GM19193 (cell line): ENCODE measurements around the gene LILRA1.

Source experiments
- POLR2A ChIP-seq: IDR thresholded peaks from 4 replicates; pipeline ENCODE4 v1.6.1; 2011; ENCODE audit not compliant: insufficient read depth, insufficient read length; ENCODE audit errors: extremely low read depth

The LILRA1 gene

DNA sequence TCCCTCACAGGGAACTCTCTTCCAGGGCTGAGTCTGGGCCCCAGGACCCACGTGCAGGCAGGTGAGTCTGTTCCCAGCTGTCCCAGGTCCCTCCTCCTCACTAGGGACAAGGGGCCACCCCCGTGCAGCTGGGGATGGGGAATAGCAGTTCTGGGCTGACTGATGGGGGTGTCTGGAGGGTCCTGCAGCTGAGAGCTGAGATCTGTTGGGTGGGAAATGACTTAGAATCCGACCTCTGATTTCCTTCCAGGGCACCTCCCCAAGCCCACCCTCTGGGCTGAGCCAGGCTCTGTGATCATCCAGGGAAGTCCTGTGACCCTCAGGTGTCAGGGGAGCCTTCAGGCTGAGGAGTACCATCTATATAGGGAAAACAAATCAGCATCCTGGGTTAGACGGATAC lies 19.4 kb upstream of the LILRA1 start:
- TF ChIP-seq POLR2A: no peak

DNA sequence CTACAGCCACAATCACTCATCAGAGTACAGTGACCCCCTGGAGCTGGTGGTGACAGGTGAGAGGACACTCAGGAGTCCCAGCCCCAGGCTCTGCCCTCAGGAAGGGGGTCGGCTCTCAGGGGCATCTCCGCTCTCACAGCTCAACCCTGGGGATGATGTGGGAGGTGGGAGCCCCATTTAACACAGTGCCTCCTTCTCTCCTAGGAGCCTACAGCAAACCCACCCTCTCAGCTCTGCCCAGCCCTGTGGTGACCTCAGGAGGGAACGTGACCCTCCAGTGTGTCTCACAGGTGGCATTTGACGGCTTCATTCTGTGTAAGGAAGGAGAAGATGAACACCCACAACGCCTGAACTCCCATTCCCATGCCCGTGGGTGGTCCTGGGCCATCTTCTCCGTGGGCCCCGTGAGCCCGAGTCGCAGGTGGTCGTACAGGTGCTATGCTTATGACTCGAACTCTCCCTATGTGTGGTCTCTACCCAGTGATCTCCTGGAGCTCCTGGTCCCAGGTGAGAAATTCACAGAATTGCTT lies 18.8 kb upstream of the LILRA1 start:
- no peak for TF ChIP-seq POLR2A

DNA sequence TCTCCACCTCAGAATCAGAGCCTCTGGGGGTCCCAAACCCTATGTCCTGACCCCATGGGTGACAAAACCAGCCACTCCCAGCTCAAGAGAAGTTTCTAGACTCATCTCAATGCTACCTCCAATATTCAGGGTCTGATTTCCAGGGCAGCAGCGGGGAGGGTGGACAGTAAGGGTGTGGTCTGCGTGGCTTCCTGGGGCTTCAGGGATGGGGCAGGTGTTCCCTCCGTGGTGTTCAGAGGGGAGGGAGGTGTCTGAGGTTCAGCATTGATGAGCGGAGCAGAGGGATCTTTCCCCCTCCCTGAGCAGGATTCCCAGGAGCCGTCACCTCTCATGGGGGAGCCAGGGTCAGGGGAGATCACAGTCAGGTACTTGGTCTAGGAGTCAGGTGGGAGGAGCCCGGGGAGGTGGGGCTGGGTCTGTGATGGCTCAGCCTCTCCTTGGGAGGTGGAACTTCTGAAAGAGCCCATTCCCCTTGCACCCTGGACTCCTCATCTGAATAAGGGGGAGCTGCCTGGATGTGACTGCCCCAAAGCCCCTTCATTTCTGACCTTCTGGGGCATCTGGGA lies 16.9 kb upstream of the LILRA1 start:
- TF ChIP-seq POLR2A: no peak

DNA sequence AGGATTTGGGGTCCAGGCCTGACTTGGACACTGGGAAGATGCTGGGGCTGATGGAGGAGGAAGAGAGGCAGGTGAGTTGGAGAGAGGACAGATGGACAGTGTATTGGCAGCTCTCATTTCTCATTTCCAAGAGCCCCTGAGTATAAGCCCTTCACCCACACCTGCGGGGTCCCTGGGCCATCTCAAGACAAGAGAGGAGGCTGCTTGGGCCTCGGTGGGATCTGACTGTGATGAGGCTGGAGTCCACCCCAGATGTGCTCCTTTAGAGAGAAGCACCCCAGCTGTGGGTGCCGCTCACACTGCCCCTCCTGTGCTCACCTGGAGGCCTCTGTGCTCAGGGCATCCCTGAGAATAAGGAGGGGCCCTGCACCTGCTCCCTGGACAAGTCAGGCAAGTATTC lies 16.1 kb upstream of the LILRA1 start:
- no peak for TF ChIP-seq POLR2A

DNA sequence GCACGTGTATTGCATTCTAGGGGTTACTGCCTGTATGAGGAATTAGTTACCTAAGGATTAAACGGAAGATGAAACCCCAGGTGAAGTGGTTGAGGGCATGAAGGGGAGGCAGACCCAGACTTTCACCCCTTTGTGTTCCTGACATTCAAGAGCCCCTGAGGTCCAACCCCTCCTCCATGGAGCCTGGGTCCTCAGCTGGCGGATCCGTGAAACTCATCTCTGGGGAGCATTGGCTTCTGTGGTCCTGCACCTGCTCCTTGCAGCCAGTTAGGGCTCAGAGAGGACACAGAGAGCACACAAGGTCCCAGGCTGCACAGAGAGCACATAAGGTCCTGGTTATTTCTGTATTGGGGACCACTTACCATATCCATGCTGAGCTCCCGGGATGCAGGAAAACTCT lies 7.0 kb upstream of the LILRA1 start:
- TF ChIP-seq POLR2A: no peak

DNA sequence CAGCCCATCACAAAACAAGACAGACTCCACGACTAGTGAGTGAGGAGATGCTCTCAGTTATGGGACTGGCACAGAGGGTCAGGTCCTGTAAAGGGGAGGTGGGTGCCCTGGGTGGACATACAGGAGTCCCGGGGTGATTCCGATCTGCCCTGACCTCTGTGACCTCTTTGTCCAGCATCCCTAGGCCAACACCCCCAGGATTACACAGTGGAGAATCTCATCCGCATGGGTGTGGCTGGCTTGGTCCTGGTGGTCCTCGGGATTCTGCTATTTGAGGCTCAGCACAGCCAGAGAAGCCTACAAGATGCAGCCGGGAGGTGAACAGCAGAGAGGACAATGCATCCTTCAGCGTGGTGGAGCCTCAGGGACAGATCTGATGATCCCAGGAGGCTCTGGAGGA lies 6.4 kb upstream of the LILRA1 start:
- no peak for TF ChIP-seq POLR2A

DNA sequence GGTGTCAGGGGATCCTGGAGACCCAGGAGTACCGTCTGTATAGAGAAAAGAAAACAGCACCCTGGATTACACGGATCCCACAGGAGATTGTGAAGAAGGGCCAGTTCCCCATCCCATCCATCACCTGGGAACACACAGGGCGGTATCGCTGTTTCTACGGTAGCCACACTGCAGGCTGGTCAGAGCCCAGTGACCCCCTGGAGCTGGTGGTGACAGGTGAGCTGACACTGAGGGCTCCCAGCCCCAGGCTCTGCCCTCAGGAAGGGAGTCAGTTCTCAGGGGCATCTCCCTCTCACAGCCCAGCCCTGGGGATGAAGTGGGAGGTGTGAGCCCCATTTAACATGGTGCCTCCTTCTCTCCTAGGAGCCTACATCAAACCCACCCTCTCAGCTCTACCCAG lies 1.3 kb downstream of the LILRA1 start:
- TF ChIP-seq POLR2A: no peak

DNA sequence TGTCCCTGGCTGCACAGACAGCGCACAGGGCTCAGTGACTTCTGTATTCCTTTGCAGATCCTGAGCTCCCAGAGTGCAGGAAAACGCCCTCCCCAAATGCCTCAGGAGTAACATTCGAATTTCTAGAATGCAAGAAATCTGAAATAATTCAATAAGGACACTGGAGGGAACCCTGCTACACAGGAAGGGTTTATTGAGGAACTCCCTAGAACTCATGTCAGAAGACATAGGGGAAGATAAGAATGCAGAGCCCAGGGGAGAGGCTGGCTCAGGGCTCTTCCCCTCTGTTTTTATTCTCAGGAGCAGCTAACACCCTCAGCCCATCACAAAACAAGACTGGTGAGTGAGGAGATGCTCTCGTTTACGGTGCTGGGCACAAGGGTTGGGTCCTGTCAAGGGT lies 6.8 kb downstream of the LILRA1 start:
- no peak for TF ChIP-seq POLR2A

DNA sequence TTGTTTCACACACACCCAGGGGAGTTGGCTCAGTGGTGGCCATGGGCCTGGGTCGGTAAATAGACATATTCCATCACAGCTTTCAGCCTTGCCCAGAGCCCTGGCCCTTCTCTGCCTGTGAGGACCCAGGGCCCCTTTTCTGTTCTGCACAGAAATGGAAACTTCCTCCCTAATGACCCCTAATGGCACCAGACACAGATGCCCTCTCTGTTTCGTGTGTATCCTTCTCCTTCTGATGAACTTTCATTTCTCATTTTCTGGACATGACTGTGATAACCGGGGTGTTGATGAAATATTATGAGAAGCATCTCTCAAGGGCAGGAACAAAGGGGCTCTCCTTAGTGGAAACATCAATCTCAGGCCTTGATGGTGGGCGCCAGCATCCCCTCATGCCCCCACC lies 12.8 kb downstream of the LILRA1 start:
- no peak for TF ChIP-seq POLR2A

DNA sequence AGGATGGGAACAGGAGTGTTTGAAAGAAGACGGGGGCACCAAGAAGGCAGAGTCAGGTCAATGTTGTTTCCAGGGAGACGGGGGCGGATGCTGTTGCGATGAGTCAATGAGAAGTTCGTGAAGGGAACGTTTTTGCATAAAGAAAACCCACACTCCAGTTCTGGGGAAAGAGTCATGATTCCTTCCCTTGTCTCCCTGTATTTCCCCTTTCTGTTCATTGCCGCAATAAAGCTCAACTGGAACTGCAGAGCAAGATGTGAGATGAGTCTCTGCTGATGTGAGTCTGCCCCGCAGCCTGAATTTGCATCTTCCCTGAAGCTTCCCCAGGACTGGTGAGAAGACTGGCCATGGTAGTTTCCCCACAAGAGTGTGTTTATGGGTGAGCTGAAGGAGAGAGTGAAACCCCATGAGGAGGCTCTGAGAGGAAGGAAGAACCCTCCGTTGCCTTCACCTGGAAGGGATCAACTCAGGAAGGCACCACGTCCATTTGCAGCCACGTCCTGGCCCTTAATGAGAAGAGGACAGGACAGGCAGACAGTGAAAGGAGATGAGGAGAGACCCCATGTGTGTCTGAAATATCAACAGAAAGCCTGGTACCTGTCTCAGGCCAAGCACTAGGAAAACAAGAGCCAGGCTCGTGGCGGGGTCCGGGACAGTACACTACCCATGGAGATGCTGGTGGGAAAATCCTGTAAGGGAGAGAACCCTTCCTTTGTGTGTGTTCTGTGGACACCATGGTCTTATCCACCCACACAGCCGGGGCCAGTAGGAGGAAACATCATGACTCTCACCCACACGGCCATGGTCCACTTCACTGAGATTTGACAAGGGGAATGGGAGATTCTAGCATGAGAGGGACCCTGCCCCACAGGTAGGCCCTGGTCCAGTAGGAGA lies 13.7 kb downstream of the LILRA1 start:
- no peak for TF ChIP-seq POLR2A

DNA sequence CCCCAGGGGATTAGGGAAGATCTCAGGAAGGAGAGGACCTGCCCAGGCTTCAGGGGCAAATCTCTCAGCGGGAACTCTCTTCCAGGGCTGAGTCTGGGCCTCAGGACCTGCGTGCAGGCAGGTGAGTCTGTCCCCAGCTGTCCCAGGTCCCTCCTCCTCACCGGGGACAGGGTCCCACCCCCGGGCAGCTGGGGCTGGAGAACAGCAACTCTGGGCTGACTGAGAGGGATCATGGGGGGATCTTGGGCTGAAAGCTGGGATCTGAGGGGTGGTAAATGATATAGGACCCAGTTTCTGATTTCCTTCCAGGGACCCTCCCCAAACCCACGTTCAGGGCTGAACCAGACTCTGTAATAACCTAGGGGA lies 14.3 kb downstream of the LILRA1 start:
- TF ChIP-seq POLR2A: no peak

DNA sequence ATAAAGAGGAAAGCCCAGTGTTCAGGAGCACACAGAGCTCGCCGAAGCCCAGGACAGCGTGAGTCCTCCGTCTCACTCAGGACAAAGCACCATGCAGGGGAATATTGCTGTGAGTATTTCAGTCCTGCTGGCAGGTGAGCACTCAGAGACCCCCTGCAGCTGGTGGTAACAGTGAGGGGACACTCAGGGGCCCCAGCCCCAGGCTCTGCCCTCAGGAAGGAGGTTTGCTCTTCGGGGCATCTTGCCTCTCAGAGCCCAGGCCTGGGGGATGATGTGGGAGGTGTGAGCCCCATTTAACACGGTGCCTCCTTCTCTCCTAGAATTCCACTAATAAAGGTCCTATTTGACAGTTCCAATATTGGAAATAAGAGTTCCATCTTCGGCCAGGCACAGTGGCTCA lies 14.8 kb downstream of the LILRA1 start:
- TF ChIP-seq POLR2A: no peak

DNA sequence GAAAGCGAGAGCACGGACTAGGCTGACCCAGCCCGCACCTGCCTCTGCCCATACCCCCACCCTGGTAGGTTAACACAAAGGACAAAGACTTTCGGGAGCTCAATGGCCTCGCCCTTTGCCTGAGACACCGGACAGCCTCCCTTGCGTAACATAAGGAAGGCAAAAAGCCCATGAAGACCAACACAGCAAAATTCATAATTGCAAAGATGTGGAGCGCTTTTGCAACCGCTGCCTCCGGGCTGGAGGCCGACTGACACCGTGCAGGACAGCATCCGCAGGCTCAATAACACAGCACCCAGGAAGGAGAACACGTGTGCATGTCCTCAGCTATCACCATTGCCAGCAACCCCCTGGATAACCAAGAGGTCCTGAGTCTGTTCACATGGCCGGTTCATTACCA lies 15.4 kb downstream of the LILRA1 start:
- no peak for TF ChIP-seq POLR2A

DNA sequence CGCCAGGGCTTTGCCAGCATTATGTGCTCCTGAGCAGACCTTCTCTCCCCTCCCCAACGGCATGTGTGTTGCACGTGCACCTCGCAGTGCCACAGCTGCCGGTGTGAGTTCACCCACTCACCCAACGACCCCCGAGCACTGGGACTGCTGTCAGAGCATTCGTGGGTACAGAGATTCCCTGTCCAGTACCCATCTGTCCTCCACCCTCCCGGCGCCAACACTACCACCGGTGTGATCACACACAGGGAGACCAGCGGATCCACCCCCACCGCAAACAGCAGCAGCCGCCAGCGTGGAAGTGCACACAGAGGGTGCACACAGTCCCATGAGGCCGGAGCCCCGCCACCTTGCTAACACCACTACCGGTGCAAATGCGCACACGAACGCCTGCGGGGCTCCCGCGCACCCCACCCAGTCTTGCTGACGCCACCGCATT lies 15.9 kb downstream of the LILRA1 start:
- no peak for TF ChIP-seq POLR2A

DNA sequence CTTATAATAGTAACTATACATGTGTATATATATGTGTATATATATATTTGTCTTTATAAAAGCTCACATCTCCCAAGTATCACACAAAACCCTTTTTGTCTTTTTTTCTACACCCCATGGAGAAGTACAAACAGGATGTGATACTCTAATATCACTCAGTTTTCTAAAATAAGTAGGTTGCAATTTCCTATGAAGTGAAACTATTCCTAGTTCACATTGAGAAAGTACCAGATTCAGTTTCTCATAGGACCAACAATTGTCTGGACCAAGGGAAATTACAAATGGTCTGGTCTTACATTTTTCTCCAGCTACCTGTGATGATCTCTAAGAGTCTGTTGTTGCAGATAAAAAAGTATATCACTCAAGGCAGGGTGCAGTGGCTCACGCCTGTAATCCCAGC lies 19.0 kb downstream of the LILRA1 start:
- TF ChIP-seq POLR2A: no peak

DNA sequence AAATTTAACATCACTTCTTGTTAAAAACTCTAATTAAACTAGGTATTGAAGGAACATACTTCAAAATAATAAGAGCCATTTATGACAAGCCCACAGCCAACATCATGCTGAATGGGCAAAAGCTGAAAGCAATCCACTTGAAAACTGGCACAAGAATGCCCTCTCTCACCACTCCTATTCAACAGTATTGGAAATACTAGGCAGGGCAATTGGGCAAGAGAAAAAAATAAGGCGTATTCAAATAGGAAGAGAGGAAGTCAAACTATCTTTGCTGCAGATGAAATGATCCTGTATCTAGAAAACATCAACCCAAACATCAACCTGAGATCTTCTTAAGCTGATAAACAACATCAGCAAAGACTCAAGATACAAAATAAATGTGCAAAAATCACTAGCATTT lies 21.3 kb downstream of the LILRA1 start:
- TF ChIP-seq POLR2A: no peak
